K562 (cell line): ENCODE data around the gene OSCP1. TPM values are rescaled to one million over a fixed set of nuclear protein-coding genes. Genes with fewer than 3 reads are reported as not detected.

Experiments used
- ARID4B ChIP-seq: sonication (generic); formaldehyde crosslinking; IDR thresholded peaks from 2 replicates; pipeline ENCODE4 v1.8.0; 2022; ENCODE audit warnings: mild to moderate bottlenecking, missing genetic modification reagents
- C11orf30 ChIP-seq: fragments of 450-650 bp; IDR thresholded peaks from 2 replicates; pipeline ENCODE4 v1.6.1; 2016; ENCODE audit warnings: low read depth, mild to moderate bottlenecking
- ESRRA ChIP-seq: fragments of 450-650 bp; IDR thresholded peaks from 2 replicates; pipeline ENCODE4 v1.6.1; 2014; ENCODE audit warnings: low read depth, mild to moderate bottlenecking, moderate library complexity, borderline replicate concordance
- FOXA1 ChIP-seq: fragments of 450-650 bp; IDR thresholded peaks from 2 replicates; pipeline ENCODE4 v1.6.1; 2016; ENCODE audit warnings: mild to moderate bottlenecking, borderline replicate concordance
- HNRNPK ChIP-seq: fragments of 200-400 bp; formaldehyde crosslinking; IDR thresholded peaks from one replicate; pipeline ENCODE4 v1.6.1; 2018; ENCODE audit warnings: mild to moderate bottlenecking, low read depth, low read length; ENCODE audit not compliant: poor library complexity, severe bottlenecking
- HOMEZ ChIP-seq: fragments of 250-450 bp; sonication (Bioruptor Pico); IDR thresholded peaks from 2 replicates; pipeline ENCODE4 v1.4.0; 2020; ENCODE audit warnings: mild to moderate bottlenecking, moderate library complexity
- RBM14 ChIP-seq: fragments of 200-400 bp; formaldehyde crosslinking; IDR thresholded peaks from 2 replicates; pipeline ENCODE4 v1.6.1; 2018; ENCODE audit warnings: low read depth, mild to moderate bottlenecking, low read length, moderate library complexity, borderline replicate concordance; ENCODE audit not compliant: insufficient read depth
- SMAD1 ChIP-seq: fragments of 150-350 bp; IDR thresholded peaks from 2 replicates; pipeline ENCODE4 v1.6.1; 2014; ENCODE audit warnings: low read length, low read depth; ENCODE audit not compliant: partially characterized antibody
- ZFX ChIP-seq: sonication (generic); formaldehyde crosslinking; IDR thresholded peaks from 2 replicates; pipeline ENCODE4 v1.8.0; 2022; ENCODE audit warnings: mild to moderate bottlenecking, missing genetic modification reagents, moderate library complexity
- ZNF24 ChIP-seq: fragments of 450-650 bp; IDR thresholded peaks from 2 replicates; pipeline ENCODE4 v1.6.1; 2016
- polyA plus RNA-seq, 8 experiments: library from polyadenylated mRNA; depleted of rRNA in 4 of 8; stranded (reverse) in 5 of 8; unstranded in 3 of 8; fragments of >200 nt; fragmentation: Nextera tagmentation in 2 of 8; fragmentation: Illumina TruSeq in 1 of 8; extraction: Ambion mirVana in 2 of 8; extraction: Trizol in 1 of 8; gene quantifications; 2 replicates each; pipeline versions ENCODE4 v1.2.1 to v1.2.3, GENCODE V29; 2011 to 2014; ENCODE audit warnings: inconsistent platforms in 1 of 8, missing spikeins in 1 of 8
- total RNA-seq, 7 experiments: library from RNA; depleted of rRNA in 6 of 7; stranded (reverse); fragments of >200 nt in 6 of 7; fragmentation: Illumina TruSeq in 2 of 7; extraction: Trizol in 2 of 7; gene quantifications; 2 replicates each; pipeline versions ENCODE4 v1.2.1 to v1.2.3, GENCODE V29; 2011 to 2021; ENCODE audit warnings: low replicate concordance in 1 of 7
- TF ChIP-seq, protein P1 (sequence below): fragments of 450-650 bp; formaldehyde crosslinking; IDR thresholded peaks from 2 replicates; pipeline ENCODE4 v1.4.0; 2020; ENCODE audit warnings: mild to moderate bottlenecking, moderate library complexity
- TF ChIP-seq, protein P2 (sequence below): fragments of 450-650 bp; formaldehyde crosslinking; IDR thresholded peaks from 2 replicates; pipeline ENCODE4 v1.4.0; 2020; ENCODE audit warnings: mild to moderate bottlenecking, moderate library complexity
- TF ChIP-seq, protein P3 (sequence below): fragments of 450-650 bp; formaldehyde crosslinking; conservative IDR thresholded peaks from 2 replicates; pipeline ENCODE4 v1.4.0; 2022; ENCODE audit warnings: mild to moderate bottlenecking, missing genetic modification characterization
- TF ChIP-seq, protein P4 (sequence below), 2 experiments: fragments of 450-650 bp in 1 of 2; sonication (generic) in 1 of 2; formaldehyde crosslinking in 1 of 2; IDR thresholded peaks in 1 of 2; conservative IDR thresholded peaks in 1 of 2; 2 replicates each; pipeline versions ENCODE4 v1.6.1 to v1.8.1; 2016 to 2023; ENCODE audit warnings: mild to moderate bottlenecking in 2 of 2, moderate library complexity in 2 of 2, inconsistent platforms in 1 of 2, missing genetic modification reagents in 1 of 2

The OSCP1 gene
- total and polyA plus RNA-seq, 9 of the 15 experiments (the other 6 are each of a cell fraction or from before 2014, with no cell fraction given) = 0.15 to 0.40 (median 0.33) TPM; not detected in 5

DNA sequence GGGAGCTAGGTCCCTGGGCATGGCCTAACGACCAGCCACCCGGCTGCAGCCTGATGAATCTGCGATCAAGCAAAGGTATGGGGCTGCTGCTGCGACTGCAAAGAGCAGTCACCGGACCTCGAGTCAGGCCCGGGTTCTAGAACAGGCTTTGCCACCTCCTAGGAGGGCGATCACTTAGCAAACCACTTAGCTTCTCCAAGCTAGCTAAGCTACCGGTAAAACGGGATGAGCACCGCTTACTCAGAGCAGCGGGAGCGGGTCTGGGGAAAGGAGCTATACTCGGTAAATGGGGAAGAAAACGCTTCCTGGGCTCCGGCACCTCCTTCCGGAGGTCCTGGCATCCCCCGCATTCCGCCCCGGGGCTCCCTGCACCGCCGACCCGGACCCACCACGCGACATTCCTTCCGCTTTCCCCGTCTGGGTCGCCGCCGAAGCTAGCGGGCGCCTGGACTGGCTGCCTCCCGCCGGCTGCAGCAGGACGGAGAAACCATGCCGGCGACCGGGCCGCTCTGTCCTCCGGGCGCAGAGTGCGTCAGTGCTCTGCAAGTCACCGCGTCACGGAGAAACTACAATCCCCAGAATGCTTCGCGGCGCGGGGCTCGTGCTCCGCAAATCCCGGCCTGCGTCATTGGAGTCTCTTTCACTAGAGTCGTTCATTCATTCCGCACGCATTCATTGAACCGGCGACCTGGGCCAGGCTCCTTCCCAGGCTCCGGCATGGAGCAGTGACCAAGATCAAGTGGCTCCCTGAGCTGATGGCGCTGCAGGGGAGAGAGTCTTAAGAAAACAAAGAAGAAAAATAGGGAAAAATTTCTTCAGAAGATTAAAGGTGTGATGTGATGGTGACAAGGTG, 52.6 kb downstream of the OSCP1 start, which contains the start of gene LSM10 (continued):
- TF ChIP-seq HOMEZ (CRISPR knock-in tag) (no peak), ZNF24 (peak; percentile 99), ESRRA (peak; percentile 72), HNRNPK (no peak), RBM14 (no peak), SMAD1 (peak; percentile 50), ZFX (CRISPR knock-in tag) (peak; percentile 98), C11orf30 (peak; percentile 80), FOXA1 (no peak), ARID4B (peak; percentile 86)
- TF ChIP-seq, protein P1, sequence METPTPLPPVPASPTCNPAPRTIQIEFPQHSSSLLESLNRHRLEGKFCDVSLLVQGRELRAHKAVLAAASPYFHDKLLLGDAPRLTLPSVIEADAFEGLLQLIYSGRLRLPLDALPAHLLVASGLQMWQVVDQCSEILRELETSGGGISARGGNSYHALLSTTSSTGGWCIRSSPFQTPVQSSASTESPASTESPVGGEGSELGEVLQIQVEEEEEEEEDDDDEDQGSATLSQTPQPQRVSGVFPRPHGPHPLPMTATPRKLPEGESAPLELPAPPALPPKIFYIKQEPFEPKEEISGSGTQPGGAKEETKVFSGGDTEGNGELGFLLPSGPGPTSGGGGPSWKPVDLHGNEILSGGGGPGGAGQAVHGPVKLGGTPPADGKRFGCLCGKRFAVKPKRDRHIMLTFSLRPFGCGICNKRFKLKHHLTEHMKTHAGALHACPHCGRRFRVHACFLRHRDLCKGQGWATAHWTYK (CRISPR knock-in tag) = 0 out of 2 replicates have a peak, but pooled peaks have one; percentile 28
- TF ChIP-seq, protein P2, sequence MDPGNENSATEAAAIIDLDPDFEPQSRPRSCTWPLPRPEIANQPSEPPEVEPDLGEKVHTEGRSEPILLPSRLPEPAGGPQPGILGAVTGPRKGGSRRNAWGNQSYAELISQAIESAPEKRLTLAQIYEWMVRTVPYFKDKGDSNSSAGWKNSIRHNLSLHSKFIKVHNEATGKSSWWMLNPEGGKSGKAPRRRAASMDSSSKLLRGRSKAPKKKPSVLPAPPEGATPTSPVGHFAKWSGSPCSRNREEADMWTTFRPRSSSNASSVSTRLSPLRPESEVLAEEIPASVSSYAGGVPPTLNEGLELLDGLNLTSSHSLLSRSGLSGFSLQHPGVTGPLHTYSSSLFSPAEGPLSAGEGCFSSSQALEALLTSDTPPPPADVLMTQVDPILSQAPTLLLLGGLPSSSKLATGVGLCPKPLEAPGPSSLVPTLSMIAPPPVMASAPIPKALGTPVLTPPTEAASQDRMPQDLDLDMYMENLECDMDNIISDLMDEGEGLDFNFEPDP (CRISPR knock-in tag) = no peak
- TF ChIP-seq, protein P3, sequence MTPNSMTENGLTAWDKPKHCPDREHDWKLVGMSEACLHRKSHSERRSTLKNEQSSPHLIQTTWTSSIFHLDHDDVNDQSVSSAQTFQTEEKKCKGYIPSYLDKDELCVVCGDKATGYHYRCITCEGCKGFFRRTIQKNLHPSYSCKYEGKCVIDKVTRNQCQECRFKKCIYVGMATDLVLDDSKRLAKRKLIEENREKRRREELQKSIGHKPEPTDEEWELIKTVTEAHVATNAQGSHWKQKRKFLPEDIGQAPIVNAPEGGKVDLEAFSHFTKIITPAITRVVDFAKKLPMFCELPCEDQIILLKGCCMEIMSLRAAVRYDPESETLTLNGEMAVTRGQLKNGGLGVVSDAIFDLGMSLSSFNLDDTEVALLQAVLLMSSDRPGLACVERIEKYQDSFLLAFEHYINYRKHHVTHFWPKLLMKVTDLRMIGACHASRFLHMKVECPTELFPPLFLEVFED (CRISPR knock-in tag) = no peak
- TF ChIP-seq, protein P4, sequence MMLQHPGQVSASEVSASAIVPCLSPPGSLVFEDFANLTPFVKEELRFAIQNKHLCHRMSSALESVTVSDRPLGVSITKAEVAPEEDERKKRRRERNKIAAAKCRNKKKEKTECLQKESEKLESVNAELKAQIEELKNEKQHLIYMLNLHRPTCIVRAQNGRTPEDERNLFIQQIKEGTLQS (IDR thresholded peaks at IDR 0.05) = peak; percentile 55; the same call in 1 of the 2 replicates
- TF ChIP-seq, protein P4 (CRISPR knock-in tag; conservative IDR thresholded peaks at IDR 0.05) = 0 out of 2 replicates have a peak, but pooled peaks have one; percentile 54
